Measurements from ENCODE around the gene SGIP1.

- TF ChIP-seq POLR2A (IDR thresholded peaks at IDR 0.05) (no peak), CTCF (IDR thresholded peaks at IDR 0.05) (no peak)
These were observed 103.2 kb downstream of the SGIP1 start for GRCh38 chr1:66637146-66637545.
